NCI-H526 treated with DMSO at 0.1 percent for 48 hours (cell line): Measurements from ENCODE around the gene LMAN2.

Experiments
- DNase-seq: peaks from one replicate; lab custom pipeline; 2025; lab: John Stamatoyannopoulos, UW

The LMAN2 gene, protein sequence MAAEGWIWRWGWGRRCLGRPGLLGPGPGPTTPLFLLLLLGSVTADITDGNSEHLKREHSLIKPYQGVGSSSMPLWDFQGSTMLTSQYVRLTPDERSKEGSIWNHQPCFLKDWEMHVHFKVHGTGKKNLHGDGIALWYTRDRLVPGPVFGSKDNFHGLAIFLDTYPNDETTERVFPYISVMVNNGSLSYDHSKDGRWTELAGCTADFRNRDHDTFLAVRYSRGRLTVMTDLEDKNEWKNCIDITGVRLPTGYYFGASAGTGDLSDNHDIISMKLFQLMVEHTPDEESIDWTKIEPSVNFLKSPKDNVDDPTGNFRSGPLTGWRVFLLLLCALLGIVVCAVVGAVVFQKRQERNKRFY

DNA sequence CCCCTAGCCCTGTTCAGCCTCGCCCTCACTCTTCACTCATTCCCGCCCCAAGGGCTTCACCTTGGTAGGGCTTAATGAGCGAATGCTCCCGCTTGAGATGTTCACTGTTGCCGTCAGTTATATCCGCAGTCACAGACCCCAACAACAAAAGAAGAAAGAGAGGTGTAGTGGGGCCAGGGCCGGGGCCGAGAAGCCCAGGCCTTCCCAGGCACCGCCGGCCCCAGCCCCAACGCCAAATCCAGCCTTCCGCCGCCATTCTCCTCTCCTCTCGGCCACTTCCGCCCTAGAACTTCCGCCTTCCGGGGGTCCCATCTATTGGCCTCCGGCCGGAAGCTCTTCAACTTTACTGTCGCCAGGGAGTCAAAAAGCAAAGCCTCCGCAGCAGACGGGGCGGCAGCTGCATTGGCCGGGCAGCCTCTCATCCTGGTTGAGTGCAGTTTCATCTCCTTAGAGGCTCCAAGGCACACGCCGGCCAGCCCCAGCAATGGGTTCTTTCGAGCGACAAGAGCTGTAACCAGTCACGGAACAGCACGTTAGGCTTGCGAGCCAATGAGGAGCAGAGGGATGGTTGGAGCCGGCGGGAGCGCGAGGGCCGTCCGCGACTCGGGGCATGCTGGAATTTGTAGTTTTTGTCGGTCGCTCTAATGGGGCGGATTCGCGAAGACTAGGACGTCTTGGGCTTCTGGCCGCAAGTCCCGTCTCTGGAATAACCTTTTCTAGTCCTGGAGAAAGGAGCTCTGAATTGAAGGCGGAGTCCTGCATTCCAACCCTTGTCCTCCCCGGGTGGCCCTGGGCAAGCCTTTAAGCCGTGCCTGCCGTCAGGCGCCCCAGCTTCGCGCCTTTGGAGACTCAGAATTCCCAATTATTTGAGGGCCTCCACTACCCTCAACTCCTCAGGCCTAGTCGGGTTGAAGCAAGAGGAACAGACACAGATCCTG is at the start of gene LMAN2:
TSS of gene LMAN2 (minus strand) at position 277 of the 938 bp plus-strand sequence. CDS start at position 256, 21 bp downstream.
- peak; percentile 71 for DNase-seq

DNA sequence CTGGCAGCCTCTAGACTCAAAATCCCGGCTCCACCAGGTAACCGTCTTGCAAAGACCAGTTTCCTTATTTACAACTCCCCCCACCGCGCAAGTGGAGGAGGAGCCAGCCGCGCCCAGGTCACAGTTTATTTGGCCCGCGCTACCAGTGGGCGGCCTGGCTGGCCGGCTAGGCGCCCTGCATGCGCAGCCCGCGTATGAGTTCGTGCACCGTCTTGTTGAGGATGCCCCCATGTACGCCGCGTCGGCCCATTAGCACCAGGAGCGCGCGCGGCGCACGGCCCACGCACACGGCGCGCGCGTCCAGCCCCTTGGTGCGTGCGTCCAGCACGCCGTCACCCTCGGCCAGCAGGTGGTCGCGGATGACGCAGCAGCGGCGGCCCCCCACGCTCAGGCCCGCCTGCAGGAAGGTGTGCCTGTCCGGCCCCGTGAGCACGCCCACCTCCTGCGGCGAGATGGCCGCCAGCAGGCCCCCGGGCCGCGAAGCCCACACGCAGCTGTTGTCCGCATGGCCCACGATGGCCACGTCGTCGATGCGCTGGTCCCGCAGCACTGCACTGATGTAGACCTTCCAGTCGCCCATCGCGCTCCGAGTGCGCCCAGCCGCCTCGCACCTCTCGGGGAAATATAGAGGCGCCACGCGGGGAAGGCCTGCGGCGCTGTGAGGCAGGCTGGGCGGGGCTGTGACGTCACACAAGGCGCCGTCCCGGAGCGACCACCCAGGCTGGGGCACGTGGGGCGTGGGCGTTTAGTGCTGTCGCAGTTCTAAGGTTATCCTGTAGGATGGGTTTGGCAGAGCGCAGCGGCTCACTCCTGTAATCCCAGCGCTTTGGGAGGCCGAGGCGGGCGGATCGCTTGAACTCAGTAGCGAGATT is 48.8 kb upstream of the LMAN2 start, which contains the start of gene PFN3:
TSS of gene PFN3 (minus strand) at position 665 of the 872 bp plus-strand sequence. CDS start at position 580, 85 bp downstream.
- no peak for DNase-seq

DNA sequence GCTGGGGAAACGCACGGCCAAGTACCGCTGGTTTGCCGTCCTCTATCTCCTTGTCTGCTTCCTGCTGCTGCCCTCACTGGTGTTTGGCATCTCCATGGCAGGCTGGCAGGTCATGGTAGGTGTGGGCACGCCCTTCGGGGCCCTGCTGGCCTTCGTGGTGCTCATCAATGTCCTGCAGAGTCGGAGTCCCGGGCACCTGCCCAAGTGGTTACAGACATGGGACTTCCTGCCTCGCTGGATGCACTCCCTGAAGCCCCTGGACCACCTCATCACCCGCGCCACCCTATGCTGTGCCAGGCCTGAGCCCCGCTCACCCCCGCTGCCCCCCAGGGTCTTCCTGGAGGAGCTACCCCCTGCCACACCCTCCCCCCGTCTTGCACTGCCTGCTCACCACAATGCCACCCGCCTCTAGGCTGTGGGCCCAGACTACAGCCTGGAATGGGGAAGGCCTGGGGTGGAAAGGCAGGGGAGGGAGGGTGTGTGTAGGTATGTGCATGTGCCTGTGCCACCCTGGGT is 46.5 kb upstream of the LMAN2 start:
- DNase-seq = no peak

DNA sequence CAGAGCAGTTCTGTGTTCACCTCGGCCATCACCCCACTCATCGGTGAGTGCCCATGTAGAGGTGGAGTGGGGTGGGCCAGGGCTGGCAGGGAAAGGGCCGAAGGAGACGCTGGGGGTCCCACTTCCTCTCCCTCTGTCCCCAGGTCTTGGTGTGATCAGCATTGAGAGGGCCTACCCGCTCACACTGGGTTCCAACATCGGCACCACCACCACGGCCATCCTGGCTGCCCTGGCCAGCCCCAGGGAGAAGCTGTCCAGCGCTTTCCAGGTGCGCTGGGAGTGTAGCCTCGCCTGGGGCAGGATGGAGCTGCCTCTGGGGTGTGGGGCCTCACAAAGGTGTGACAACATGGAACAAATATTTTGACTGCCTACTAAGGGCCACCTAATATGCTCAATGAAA is 45.3 kb upstream of the LMAN2 start:
- no peak for DNase-seq

DNA sequence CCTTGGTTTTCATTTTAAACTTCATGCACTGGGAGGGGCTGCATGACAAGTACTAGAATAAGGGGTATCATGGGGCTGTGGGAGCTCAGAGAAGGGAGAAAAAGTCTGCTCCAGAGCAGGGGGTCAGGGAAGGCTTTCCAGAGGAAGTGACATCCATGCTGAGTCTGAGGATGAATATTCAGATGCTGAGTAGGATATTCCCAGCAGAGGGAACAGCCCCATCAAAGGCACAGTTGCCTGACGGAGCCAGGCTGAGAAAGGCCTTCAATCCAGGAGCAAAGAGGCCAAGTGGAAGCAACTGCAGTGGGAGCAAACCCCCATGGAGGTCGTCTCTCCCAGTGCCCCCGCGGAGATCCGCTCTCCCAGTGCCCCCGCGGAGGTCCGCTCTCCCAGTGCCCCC is 44.6 kb upstream of the LMAN2 start:
- DNase-seq = no peak

DNA sequence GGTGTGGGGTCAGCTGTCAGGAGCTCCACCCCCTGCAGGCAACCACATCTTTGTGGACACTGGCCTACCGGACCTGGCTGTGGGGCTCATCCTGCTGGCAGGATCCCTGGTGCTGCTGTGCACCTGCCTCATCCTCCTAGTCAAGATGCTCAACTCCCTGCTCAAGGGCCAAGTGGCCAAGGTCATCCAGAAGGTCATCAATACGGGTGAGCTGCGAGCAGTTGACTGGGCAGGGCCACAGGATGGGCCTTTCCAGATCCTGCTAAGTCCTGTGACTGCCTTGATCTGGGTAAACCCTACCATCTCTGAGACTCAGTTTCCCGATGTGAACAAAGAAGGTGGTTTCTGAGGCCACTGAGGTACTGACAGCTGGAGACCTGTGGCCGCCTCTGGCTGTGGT is 42.5 kb upstream of the LMAN2 start:
- no peak for DNase-seq

DNA sequence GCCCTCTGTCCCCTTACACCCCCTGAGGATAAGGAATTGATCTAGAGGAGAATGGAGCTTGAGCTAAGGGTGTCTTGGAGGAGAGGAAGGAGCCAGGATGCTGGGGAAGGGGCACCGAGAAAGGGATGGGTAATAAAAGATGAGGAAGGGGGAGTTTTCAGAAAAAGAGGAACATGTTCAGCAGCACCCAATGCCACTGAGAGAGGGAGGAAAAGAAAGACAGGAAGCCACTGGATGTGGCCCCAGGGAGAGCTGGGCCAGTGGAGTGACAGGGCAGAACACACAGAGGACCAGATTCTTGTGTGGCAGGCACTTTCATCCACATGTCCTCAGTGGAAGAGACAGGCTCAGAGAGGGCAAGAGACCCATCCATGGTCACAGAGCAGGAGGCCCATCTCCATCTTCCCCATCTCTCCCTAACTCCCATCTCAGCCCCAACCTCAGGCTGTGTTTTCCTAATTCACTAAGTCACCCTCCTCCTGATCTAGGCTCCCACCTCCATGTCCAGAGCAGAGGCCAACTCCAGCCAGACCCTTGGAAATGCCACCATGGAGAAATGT is 41.8 kb upstream of the LMAN2 start:
- no peak for DNase-seq

DNA sequence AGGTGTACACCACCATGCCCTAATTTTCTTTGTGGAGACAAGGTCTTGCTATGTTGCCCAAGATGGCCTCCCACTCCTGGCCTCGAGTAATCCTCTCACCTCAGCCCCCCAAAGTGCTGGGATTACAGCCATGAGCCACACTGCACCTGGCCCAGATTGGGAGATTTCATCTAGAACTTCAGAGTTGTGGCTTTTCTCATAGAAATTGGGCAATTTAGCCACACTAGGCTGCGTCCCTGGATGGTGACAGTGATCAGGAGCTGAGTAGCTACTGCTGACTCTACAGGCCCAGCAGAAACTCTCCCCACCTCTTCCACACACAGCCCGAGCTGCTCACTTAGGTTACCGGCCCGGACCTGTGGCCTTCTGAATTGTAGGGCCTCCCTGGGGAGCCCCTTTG is 41.3 kb upstream of the LMAN2 start:
- no peak for DNase-seq

DNA sequence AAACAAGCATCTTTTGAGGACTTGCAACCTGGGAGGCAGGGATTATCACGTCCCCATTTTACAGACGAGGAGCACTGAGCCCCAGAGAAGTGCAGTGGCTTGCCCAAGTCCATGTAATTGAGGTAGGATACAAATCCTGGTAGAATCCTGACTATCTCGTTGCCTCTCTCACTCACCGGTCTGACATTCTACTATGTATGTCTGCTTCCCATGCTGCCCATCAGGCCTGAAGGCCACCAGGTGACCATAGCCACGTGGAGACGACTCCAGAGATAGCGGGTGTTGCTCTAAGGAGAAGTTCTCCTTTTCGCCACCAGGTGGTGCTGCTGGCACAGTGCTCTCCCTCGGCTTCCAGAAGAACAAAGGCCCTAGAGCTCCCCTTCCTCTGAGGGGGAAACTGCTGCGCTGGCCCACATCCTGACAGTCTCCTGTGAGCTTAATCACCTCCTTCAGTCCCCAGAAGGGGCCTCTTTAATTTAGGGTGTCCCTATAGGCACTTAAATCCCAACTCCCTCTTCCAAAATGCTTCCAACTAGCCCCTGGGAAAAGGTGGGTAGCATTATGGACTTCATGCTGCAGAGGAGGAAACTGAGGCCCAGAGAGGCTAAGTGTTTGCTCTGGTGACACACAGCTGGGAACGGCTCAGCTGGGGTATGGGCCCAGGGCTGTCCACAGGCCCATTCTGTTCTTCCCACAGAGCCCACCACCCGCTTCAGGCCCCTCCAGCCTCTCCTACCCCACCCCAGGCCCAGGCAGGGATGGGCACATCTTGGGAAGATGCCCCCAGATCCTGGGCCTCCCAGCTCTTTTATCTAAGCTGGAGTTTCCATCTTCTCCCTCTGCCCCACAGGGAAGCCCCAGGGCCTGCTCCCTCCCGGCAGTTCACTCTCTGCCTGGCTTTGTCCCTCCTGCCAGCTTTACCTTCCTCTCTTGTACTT is 39.2 kb upstream of the LMAN2 start:
- DNase-seq = peak; percentile 59

DNA sequence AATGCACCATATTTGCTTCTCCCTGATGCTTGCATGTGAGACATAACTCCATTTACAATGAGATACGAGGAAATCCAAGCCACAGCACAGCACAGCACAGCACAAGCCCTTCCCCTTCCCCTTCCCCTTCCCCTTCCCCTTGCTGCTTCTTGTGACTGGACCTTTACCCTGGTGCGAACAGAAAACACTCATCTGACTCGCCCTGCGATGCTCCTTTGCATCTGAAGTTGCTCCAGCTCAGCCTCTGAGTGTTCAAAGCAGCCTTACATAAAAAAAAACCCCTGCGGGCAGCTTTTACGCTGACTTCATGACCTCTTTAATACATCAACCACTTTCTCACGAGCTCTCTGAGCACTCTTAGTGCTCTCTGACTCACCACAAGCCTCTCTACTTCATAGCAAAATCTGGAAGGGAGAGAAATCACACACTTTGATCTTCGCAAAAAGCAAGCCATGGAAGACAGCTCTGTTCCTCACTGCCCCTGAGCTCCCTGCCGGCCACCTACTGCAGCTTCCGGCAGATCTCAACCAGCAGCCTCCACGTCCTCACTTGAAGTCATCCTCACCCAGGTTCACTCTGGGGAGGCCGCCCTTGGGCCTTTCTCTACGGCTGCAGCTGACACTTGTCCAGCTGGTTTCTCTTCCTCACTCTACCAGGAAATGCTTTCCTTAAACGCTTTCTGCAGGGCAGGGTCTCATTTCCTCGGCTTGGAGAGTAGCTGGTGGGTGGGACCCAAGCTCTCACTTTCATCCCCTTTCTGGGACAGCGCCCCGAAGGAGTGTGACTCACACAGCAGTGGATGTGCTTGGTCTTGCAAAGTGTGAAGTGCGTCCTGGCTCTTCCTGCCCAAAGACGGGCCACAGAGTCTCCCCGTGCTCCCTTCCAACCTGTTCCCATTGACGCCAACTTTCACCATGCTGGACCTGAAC is 38.0 kb upstream of the LMAN2 start:
- DNase-seq = no peak

DNA sequence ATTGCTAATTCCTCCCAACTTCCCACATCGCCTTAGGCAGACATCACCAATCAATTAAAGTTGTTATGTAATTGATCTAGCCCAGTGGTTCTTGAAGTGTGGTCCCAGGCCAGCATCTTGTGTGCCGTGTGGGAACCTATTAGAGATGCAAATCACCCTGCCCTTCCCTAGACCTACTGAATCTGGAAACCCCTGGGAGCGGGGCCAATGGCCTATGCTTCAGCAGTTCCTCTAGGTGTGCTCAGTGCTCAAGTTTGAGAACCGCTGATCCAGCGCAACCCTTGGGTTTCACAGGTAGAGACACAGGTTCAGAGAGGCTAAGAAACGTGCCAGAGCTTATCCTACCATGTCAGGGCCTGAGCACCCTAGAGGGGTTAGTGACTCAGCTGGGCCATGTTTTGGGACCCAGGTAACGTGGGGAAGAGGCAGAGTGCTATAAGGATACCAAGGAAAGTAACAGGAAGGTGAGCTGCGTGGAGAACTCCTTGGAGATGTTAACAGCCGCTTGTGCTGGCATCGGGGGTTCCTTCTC is 37.1 kb upstream of the LMAN2 start:
- no peak for DNase-seq

DNA sequence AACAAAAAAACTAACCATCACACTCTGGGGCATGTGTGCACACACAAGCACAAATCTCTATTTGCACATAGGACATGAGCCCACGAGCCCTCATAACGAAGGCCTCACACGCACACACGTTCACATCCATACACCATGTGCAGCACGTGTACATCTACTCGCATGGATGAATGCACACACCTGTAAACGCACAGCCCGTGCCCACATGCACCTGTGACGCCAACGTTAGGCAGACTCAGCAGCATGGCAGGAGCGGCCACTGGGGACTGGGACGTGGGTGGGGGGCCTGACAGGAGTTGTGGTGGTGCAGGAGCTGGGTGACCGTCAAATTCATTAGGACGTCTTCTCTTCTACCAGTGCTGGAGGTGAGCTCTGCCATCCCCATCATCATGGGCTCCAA is 35.9 kb upstream of the LMAN2 start:
- DNase-seq = no peak

DNA sequence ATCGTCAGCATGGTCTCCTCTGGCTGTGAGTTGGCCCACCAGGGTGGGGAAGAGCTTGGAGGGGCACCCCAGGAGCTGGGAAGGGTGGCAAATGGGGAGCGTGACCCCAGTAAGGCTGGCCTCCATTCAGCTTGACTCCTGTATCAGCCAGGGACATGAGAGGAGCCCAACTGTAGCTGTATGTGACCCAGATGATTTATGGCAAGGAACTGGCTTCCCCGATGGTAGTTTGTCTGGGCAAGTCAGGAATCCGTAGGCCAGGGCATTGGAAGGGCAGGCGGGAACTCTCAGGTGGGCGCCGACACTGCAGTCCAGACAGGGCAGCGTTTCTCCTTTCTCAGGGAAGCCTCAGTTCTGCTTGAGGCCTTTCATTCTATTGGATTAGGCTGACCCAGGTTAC is 35.1 kb upstream of the LMAN2 start:
- no peak for DNase-seq

DNA sequence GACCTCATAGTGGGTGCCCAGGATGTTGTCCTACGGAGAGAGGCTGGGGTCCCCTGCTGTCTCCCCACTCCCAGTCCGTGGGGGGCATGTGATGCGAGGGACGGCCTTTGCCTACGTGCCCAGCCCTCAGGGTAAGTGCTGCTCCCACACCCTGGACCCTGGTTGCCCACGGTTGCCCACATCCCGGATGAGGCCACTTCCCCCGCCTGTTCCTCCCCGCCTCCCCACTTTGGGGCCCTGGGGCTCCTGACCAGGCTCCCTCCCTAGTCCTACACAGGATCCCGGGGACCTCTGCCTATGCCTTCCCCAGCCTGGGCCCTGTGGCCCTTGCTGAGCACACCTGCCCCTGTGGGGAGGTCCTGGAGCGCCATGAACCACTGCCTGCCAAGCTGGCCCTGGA is 34.3 kb upstream of the LMAN2 start:
- no peak for DNase-seq

DNA sequence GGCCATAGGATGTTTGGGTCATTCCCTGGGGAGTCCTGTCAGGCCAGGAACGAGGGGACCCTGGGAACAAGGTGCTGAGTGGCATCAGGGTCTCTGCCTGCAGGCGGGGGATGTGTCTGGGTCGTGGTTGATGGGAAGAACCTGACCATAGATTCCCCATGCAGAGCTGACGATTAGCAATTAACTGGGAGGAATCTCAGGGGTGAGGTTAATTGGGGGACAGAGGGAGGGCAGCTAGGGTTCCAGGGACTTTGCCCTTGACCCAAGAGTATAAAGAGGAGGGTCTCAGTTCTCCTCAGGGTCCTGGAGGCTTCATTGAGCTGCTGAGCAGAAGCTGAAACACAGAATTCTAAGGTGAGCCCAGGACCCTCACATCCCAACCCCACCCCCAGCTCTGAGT is 32.7 kb upstream of the LMAN2 start, which contains the start of gene SLC34A1:
TSS of gene SLC34A1 (plus strand) at position 301 of the 400 bp plus-strand sequence. CDS start 1,308 bp downstream, outside the sequence.
- no peak for DNase-seq

DNA sequence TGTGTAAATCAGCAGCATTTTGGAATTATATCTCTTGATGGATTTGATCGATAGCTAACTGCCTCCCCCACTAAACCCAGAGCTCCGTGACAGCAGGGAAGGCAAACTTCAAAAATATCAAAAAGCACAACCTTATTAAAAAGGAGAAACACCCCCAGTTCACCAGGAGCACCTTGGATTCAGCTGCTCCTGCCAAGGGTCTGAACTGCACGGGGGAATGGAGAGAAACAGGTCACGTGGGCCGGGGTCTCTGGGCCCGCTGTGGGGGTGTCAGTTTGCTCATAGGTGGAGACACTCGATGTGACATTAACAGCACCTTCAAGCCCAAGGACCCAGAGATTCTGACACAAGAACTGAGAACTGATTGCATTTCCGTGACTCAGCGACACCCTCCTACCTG is 31.7 kb upstream of the LMAN2 start:
- DNase-seq = no peak

DNA sequence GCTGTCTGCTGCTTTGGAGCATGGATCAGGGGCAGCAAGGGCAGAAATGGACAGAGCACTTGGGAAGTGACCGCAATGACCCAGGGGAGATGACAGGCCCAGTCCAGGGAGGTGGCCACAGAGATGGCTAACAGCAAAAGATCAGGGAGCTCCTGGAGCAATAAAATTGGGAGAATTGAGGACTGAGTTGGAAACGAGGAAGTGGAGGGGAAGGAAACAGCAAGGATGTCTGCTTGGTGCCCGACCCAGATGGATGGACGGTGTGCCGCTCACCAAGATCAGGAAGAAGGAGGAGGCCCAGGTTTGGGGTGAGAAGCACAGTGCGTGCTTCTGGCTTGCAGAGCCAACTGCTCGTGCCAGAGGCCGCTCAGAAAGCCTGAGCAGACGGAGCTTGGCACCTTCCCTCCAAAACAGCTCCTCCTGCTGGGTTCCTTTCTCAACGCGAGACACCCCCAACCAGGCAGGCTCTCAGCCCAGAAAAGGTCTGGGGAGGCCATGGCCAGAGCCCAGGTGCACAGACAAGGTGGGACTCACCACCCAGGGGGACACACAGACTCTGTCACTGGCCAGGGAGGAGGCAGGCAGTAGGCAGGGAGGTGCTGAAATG is 31.1 kb upstream of the LMAN2 start:
- no peak for DNase-seq

DNA sequence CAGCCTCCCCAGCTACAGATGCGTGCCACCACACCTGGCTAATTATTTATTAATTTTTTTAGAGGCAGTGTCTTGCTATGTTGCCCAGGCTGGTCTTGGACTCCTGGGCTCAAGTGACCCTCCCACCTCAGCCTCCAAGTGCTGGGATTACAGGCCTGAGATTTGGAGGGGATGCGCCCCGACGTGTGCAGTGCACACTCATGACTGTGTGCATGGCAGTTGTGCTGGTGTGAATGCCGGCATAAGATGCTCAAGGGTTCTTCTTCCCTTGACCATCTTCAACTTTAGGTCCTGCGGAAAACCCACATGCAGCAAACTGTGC is 29.3 kb upstream of the LMAN2 start:
- DNase-seq = no peak
